GM18502 (cell line): Measurements from ENCODE around the gene MCM10.

Source experiments
- ATAC-seq: cut with Tn5 transposase; IDR thresholded peaks from one replicate; pipeline ENCODE4 v1.9.1; 2021; ENCODE audit warnings: mild to moderate bottlenecking; ENCODE audit not compliant: unreplicated experiment, poor library complexity

Gene MCM10

DNA sequence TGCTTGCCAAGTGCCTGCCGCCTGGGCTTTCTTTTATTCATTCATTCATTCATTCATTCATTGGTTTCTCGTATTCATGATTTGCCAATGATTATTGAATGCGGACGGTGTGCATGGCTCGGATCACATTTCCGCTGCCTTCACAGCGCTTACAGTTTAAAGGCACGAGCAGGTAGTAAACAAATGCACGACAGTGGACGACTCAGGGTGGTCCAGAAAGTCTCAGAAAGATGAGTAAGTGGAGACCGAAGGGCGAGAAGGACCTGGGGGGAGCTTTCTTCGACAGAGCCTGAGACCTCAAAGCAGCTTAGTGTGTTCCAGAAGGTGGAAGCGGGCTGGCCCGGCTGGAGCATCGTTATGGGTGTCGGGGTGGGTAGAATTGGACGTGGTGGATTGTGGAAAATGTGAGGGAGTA lies 506 bp downstream of the MCM10 start:
- peak; percentile 14 for ATAC-seq

DNA sequence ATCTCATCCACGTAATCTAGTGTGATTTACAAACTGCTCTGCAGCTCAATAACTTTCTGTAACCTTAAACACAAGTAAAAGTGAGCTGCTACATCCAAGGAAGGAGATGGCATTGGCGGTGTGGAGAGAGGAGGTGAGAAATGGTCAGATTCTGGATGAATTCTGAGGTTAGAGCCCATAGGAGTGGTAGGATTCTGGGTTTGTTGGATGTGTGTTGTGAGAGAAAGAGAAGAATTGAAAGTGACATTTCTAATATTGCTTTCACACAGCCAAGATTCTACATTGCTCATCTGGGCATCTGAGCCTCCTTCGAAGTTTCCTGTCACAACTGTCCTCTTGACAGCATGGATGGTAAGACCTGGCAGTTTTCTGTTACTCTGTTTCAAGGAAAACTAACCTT lies 2.5 kb downstream of the MCM10 start:
- no peak for ATAC-seq

DNA sequence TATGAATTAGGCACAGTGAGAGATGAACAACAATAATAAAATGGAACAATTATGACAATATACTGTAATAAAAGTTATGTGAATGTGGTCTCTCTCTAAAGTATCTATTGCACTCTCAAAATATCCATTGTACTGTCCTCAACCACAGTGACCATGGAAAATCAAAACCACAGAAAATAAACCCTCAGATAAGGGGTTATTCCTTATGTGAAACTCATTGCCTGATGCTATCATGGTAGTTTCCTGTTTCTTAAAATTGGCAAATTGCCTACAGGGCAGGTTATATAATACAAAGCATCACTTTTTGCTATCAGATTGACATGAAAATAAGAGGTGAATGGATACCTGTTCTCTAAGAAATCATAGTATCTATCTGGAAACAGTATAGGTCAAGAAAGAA lies 3.8 kb downstream of the MCM10 start:
- no peak for ATAC-seq

DNA sequence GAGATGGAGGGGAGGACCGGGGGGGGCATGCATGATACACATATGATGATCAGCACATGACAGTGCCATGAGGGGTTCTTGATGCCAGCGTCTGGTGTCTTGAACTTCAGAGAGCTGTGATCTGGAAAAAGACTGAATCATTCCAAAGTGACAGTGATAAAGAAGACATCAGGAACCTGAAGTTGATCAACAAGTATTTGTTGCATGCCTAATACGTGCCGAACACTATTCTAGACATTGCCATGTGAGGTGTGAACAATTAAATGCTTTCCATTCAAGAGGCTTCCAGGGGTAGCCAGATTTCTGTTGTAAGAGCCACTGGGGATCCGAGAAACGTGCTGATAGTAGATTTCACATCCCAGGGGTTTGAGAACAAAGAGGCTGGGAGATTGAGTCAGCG lies 6.2 kb downstream of the MCM10 start:
- no peak for ATAC-seq

DNA sequence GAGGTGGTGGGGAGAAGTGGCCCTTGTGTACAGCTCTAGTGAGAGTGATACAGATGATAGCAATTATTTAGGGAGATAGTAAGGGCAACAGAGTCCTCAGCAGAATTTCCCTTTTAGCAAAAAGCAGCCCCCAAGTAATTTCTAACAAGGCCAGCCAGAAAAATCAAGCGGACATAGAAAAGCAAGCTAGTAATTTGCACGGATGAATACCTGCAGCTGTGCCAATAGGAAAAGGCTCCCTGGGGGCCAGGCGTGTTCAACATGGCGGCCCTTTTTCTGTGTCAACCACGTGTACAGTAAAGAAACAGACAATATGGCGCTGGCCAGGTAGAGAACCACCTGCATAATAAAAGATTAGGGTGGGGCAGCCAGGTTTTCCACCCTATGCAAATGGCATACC lies 7.4 kb downstream of the MCM10 start:
- no peak for ATAC-seq

DNA sequence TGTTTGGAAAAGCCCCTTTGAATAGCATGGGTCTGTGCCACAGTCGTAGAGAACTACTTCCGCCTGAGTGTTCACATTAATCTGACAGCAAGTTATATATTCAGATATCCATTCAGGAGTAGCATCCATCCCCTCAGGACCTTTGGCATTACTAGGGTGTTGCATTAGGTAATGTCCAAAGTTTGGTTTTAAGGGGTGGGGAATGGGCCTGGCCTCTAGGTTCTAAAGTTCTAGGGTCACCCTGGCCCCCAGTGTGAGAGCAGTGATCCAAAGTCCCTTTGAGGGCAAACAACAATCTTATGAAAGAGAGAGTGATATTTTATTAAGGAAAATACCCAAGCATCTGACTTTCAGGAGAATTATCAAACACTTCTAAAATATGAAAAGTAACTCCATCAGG lies 12.3 kb downstream of the MCM10 start:
- ATAC-seq, result no peak

DNA sequence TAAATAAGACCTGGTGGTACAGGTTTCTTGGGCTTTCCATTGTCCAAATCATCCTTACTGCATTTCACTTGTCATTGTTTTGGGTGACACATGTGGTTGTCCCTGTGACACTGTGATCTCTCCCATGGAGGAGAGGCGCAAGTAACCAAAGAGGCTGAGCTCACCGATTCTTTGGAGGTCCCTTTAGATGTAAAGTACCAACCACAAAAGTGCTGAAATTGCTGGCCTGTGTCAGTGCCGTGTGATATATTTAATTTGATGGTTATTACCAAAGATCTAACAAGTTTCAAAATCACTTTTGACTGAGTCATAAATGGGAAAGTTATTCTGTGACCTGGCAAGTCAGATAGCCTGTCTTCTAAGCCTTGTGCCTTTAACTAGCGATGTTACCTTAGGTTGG lies 19.4 kb downstream of the MCM10 start:
- ATAC-seq, result no peak

DNA sequence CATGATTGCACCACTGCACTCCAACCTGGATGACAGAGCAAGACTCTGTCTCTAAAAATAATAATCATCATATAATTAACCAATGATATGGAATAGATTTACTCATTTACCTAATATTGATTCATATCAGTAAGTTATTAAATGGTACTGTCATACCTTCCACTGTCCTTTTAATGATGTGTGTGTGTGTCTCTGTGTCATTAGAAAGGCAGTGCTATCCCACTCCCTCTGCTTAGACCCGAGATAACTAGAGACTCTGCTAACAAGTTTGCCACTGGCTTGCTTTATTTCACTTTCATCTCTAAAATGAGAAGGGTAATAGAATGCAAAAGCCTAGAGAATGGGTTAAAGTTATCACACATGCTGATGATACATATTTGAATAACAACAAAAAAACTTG lies 21.1 kb downstream of the MCM10 start:
- ATAC-seq, result no peak

DNA sequence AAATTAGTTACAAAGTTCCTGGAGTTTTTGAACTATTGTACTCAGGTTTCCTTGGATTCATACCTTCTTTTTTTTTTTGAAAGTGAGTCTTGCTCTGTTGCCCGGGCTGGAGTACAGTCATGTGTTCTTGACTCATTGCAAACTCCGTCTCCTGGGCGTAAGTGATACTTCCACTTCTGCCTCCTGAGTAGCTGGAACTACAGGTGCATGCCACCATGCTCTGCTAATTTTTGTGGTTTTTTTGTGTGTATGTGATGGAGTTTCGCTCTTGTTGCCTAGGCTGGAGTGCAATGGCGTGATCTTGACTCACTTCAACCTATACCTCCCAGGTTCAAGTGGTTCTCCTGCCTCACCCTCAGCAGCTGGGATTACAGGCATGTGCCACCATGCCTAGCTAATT lies 22.3 kb downstream of the MCM10 start:
- peak; percentile 62 for ATAC-seq

DNA sequence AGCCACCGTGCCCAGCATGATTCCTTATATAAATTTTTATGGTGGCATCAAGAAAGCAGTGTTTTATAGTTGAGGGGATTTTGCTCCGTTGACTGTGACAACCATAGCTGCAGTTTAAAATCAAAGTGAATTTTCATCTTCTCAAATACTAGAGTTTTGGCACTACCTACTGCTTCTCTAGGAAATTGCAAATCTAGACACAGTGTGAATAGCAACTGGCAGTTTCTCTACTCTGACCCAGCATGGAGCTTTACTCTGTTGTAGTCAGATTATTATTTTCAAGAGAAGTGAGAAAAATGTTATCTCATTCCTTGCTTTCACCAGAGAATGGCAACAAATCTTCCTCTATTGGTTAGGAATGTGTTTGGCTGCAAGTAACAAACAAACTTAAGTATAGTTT lies 22.9 kb downstream of the MCM10 start:
- ATAC-seq, result no peak

DNA sequence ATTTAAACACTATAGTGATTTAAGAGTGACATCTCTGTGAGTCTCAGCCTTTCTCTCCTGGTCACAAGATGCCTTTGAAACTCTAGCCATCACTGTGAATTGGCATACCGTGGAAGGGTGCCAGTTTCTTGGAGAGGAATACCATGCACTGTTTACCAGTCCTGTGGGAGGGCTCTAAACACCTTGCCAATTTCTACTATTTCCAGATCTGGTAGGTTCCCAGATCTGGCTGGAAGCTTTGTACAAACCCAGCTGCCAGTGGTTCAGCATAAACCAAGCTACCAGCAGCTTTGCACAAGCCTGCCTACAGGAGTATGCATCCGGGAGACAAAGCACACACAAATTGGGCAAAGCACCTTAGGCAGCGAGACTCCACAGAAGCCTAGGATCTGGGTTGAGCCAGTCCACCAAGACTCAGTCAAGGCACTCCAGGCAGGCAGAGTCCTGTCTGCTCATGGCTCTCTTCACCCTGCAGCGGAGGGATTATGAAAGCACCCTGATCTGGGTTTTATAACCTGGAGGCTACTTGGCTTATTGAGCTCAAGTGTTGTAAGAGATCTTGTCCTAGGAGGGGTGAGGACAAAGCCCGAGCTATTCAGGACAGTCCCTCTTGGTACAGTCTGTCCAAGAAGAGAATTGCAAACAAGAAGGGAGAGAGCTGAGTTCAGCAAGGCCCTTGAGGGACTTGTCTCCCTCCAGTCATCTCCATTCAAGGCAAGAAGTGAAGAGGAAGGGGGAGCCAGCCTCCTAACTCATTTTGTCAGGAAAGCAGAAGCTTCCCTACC lies 23.6 kb downstream of the MCM10 start:
- ATAC-seq, result no peak

DNA sequence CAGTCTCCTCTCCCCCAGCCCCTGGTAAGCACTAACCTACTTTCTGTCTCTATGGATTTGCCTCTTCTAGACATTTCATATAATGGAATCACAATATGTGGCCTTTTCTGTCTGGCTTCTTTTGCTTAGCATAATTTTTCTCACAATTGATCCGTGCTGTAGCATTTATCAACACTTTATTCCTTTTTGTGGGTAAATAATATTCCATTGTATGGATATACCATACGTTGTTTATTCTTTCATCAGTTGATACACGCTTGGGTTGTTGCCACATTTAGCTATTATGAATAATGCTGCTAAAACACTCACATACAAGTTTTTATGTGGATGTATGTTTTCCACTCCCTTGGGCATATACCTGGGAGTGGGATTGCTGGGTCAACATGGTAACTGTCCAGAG lies 25.8 kb downstream of the MCM10 start:
- ATAC-seq, result no peak

DNA sequence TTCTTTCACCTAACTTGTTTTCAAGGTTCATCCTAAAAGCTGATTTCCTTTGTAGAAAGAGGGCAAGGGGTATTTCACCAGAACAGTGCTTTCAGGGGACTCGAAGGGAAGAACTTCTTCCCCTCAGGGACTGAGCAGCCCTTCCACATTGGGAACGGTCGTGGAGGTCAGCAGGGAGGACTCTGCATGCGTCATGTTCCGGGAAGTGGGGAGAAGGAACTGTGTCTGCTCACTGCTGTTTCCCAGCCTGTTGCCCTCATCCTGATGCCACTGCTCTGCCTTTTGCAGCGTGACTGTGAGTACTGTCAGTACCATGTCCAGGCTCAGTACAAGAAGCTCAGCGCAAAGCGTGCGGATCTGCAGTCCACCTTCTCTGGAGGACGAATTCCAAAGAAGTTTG lies 27.2 kb downstream of the MCM10 start:
- ATAC-seq, result no peak

DNA sequence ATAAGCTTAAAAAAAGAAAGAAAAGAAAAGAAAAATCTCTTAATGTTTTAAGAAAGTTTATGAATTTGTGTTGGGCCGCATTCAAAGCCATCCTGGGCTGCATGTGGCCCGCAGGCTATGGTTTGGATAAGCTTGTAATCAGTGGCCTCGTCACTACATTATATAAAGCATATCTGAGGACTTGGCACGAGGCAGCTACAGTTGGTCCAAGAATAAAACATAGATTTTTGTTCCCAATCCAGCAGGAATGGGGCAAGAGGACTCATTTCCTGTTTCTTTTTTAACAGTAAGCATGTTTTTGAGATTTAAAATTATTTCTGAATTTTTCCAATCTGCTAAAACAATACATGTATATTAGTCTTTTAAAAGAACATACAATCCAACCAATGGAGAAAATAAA lies 28.6 kb downstream of the MCM10 start:
- ATAC-seq, result no peak

DNA sequence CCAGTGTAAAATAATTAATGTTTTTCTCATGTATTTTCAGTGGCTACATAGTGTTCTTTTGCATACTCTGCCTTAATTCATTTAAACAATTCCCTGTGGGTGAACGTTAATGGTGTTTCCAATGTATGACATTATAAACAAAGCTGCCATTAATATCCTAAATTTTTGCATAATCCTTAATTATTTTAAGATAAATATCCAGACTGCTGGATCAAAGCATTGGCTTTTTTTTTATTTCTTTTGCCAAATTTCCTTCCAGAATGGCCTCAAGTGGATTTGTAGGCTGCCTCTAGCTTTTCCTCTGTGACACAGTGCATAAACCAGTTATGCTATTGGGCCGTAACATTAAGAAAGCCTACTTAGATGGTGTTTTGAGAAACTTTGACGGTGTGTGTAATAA lies 29.5 kb downstream of the MCM10 start:
- ATAC-seq, result no peak

DNA sequence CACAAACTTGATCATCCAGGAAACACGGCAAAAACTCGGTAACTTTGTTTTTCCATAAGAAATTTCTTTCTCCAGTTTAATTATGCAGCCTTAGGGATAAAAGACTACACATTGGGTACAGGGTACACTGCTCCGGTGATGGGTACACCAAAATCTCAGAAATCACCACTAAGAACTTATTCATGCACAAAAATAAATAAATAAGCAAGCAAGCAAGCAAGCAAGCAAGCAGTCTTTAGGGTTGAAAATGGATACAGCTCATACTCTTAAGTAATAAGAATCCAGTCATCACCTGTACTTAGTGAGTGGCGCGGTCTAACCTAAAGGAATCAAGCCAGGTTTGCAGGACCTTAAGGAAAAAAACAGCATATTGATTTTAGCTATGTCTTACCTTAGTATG lies 30.0 kb downstream of the MCM10 start:
- no peak for ATAC-seq

DNA sequence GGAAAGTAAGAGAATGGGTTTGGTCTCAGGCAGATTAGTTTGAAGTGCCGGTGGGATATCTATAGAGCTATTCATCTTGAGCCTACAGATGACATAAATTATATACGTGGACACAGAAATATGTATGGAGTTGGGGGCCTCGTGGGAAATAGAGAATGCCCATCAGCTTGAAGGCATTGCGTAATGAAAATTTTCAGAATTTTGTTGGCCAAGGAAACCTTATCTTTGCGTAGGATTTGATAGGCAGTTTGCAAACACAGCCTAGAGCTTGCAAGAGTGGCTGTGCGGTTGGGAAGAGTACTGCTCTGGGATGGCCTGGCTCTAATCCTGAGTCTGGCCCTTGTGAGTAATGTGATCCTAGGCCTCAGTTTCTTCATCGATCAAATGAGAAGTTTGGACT lies 32.3 kb downstream of the MCM10 start:
- ATAC-seq, result no peak

DNA sequence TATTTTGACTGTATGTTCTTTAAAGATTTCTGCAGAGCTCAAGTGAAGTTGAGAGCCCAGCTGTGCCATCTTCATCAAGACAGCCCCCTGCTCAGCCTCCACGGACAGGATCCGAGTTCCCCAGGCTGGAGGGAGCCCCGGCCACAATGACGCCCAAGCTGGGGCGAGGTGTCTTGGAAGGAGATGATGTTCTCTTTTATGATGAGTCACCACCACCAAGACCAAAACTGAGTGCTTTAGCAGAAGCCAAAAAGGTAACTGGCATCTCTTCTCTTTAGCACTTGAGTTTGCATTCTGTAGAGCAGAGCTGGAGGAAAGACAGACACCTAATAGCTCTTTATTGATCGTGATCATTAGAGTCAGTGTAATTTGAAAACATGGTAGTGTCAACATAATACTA lies 33.7 kb downstream of the MCM10 start:
- ATAC-seq, result no peak

DNA sequence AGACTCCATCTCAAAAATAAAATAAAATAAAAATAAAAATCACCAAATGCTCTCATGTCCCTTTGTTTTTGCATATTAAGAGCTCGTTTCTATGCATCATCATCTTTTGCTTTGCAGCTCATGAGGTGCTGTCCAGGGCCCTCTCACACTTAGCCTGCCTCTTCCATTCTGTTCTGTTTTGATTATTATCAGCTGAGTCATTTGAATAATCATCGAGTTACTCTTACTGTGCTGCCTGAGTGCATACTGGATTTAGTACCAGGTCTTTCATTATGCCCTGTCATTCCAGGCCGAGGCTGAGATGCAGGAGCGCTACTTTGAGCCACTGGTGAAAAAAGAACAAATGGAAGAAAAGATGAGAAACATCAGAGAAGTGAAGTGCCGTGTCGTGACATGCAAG lies 39.8 kb downstream of the MCM10 start:
- no peak for ATAC-seq

DNA sequence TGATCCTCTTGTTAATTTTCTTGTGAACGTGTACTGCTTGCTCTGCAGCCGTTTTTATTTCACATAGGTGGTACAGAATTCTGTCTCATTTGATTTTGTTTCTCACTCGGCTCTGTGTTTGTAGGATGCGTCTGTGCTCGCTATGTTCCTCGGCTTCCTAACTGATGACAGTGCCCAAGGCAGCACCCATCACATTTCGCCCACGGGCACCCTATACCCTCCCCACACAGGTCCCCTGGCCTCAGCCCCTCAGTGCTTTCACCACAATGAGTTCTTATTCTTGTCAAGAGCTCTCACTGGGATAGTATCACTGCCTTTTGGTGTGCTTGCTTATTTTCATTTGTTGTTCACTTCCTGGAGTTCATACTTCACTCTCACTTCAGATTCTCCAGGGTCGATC lies 44.7 kb downstream of the MCM10 start:
- ATAC-seq, result no peak

DNA sequence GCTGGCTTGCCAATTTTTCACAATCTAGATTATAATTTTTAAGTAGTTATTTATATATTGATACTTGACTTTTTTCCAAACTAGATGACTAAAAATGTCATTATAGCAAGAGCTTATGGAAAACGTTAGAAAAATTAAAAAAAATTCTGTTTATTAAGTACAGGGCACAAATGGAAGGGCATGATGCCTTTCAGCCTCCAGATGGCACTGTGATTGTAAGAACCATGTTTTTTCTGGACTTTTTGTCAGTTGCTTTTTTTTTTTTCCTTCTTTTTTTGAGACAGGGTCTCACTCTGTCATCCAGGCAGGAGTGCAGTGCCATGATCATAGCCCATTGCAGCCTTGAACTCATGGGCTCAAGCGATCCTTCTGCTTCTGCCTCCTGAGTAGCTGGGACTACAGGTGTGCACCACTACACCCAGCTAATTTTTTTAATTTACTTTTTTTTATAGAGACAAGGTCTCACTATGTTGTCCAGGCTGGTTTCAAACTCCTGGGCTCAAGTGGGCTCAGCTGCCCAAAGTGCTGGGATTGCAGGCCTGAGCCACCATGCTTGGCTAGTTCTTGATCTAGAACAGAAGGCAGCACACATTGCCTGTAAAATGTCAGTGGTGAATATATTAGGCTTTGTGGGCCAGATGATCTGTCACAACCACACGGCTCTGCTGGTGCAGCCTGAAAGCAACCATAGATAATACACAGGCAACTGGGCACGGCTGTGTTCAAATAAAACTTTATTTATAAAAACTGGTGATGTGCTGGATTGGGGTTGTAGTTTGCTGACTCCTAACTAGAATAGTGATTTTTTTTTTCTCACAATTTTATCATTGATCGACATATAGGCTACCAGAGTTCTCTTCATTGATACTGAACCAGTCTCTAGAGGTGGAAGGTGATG lies 45.4 kb downstream of the MCM10 start:
- no peak for ATAC-seq

DNA sequence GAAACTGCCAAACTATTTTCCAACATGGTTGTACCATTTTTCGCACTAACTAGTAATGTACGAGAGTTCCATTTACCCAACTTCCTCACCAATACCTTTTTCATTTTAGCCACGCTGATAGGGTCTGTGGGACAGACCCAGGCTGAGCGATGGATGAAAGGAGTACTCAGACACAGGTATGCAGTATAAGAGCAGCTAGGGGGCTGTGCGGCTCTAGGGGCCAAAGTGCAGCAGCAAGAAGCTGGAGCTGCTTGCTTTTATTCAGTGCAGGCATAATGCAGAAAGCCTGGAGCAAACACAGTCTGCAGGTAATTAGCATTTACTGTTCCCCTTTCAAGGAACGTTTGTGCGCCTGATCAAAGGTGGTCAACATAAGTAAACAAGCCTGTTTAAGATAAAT lies 51.8 kb downstream of the MCM10 start:
- no peak for ATAC-seq
